AG04449 (cell line): ENCODE results near the gene DNAH5.

Source experiments
- CTCF ChIA-PET: fragments of 350-600 bp; formaldehyde crosslinking; extraction: SDS; loops from one replicate; lab custom pipeline; 2021; ENCODE audit warnings: antibody characterized with exemption; lab: Yijun Ruan, JAX
- POLR2A ChIA-PET: fragments of 400-600, 350-600 bp; formaldehyde crosslinking; extraction: SDS; loops from one replicate; lab custom pipeline; 2020; ENCODE audit warnings: antibody characterized with exemption, inconsistent platforms; lab: Yijun Ruan, JAX
- DNase-seq: peaks from one replicate; pipeline ENCODE4 v3.0.0-alpha.2; 2010; ENCODE audit warnings: low read depth, low spot score
- H3K4me3 ChIP-seq: 2 replicates; pipeline ENCODE4 v1.5.1; 2011; ENCODE audit warnings: low read depth, mild to moderate bottlenecking, control low read depth, low read length
- CTCF ChIP-seq: IDR thresholded peaks from one replicate; pipeline ENCODE4 v1.5.1; 2011; ENCODE audit warnings: mild to moderate bottlenecking, moderate library complexity, low read length, control low read depth, inconsistent platforms; ENCODE audit not compliant: insufficient read depth; ENCODE audit errors: missing control alignments

The DNAH5 gene

GRCh38 chr5:13934921-13935320 is 9.6 kb downstream of the DNAH5 start:
- TF ChIP-seq CTCF = no peak
- POLR2A ChIA-PET = no interaction called here
- H3K4me3 ChIP-seq = no peak overlapping the region
- no peak for DNase-seq
- CTCF ChIA-PET = no interaction called here

DNA sequence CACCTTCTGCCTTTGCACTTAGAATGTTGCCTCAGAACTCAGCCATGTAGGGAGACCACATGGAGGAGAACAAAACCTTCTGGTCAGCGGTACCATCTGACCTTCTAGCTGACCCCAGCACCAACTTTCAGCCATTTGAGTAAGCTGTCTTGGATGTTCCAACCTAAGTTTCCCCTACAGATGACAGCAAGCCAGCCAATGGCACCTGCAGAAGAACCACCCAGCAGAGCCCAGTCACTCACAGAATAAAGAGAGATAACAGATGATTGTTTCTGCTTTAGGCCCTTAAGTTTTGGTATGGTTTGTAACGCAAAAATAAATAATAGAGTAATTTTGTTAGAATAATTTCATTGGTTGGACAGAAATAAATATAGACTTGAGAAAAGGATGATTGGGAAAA is 10.4 kb downstream of the DNAH5 start:
- TF ChIP-seq CTCF = no peak
- POLR2A ChIA-PET = no interaction called here
- DNase-seq = no peak
- no peak overlapping the region for H3K4me3 ChIP-seq
- CTCF ChIA-PET = no interaction called here

- POLR2A ChIA-PET = no interaction called here
- no peak for TF ChIP-seq CTCF
- CTCF ChIA-PET = no interaction called here
Measured at GRCh38 chr5:13932561-13932960, 11.9 kb downstream of the DNAH5 start.

DNA sequence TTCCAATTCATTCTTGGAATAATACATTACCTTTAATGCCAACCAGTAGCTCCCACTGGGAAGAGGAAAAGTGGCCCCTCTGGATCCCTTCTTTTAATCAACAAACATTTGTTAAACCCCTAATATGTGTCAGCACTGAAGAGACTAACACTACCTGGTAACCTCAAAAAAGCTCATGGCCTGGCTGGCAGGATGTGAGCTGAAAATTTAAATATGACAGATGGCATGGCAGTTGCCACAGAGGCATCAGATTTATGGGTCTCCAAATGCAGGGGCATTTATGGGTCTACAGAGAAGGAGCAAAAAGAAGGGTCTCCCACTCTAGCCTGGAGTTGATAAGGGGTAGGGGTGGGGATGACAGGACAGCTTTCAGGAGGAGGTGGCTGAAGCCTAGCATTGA is 12.5 kb downstream of the DNAH5 start:
- ChIA-PET POLR2A (no interaction called here), CTCF (no interaction called here)
- TF ChIP-seq CTCF = no peak
- no peak overlapping the region for H3K4me3 ChIP-seq
- DNase-seq = no peak

More at GRCh38 chr5:13932561-13932960, 11.9 kb downstream of the DNAH5 start:
- no peak overlapping the region for H3K4me3 ChIP-seq
- no peak for DNase-seq

GRCh38 chr5:13930541-13931171 is 13.8 kb downstream of the DNAH5 start:
- TF ChIP-seq CTCF = no peak
- DNase-seq = no peak
- POLR2A ChIA-PET = no interaction called here
- H3K4me3 ChIP-seq = no peak overlapping the region
- CTCF ChIA-PET = no interaction called here

DNA sequence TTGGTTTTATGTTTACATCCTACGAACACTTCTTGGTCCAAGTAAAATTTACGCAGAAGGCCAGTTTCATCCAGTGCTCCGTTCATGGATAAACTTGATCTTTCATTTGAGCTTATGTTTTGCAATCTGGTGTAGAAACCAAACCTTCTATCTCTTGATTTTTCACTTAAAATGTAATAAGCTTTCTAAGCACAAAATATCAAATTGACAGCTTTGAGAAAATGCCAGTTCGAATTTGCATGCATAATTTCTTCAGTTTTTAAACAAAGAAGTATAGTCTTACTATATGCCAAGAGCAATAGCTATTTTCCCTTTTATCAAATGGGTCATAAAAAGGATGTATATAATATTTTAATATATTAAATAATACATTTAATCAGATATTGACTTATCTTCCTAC is 17.8 kb downstream of the DNAH5 start:
- TF ChIP-seq CTCF = no peak
- DNase-seq = no peak
- CTCF ChIA-PET = no interaction called here
- POLR2A ChIA-PET = no interaction called here
- no peak overlapping the region for H3K4me3 ChIP-seq
